Measurements from ENCODE around the gene MESP2. TPM values are rescaled to one million over a fixed set of nuclear protein-coding genes. Genes with fewer than 3 reads are reported as not detected.

The MESP2 gene
- total and polyA plus RNA-seq, 2 of the 13 experiments (the other 11 are each of a cell fraction or from before 2014, with no cell fraction given) = not detected

GRCh38 chr15:89776274-89777072, at the start of gene MESP2 (continued):
- TF ChIP-seq, protein P1, sequence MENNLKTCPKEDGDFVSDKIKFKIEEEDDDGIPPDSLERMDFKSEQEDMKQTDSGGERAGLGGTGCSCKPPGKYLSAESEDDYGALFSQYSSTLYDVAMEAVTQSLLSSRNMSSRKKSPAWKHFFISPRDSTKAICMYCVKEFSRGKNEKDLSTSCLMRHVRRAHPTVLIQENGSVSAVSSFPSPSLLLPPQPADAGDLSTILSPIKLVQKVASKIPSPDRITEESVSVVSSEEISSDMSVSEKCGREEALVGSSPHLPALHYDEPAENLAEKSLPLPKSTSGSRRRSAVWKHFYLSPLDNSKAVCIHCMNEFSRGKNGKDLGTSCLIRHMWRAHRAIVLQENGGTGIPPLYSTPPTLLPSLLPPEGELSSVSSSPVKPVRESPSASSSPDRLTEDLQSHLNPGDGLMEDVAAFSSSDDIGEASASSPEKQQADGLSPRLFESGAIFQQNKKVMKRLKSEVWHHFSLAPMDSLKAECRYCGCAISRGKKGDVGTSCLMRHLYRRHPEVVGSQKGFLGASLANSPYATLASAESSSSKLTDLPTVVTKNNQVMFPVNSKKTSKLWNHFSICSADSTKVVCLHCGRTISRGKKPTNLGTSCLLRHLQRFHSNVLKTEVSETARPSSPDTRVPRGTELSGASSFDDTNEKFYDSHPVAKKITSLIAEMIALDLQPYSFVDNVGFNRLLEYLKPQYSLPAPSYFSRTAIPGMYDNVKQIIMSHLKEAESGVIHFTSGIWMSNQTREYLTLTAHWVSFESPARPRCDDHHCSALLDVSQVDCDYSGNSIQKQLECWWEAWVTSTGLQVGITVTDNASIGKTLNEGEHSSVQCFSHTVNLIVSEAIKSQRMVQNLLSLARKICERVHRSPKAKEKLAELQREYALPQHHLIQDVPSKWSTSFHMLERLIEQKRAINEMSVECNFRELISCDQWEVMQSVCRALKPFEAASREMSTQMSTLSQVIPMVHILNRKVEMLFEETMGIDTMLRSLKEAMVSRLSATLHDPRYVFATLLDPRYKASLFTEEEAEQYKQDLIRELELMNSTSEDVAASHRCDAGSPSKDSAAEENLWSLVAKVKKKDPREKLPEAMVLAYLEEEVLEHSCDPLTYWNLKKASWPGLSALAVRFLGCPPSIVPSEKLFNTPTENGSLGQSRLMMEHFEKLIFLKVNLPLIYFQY (CRISPR knock-in tag; IDR thresholded peaks at IDR 0.05; ENCODE audit: borderline replicate concordance) = 0 out of 2 replicates have a peak, but pooled peaks have one; percentile 51
- no peak; the same call in 1 of the 2 replicates for TF ChIP-seq MEIS2 (CRISPR knock-in tag; IDR thresholded peaks at IDR 0.05)
- no peak for TF ChIP-seq GABPA (IDR thresholded peaks at IDR 0.05; ENCODE audit: low read depth, low read length)
- TF ChIP-seq GABPA (CRISPR knock-in tag; IDR thresholded peaks at IDR 0.05; ENCODE audit: low read depth) = no peak
- 0 out of 2 replicates have a peak, but pooled peaks have one; percentile 25 for TF ChIP-seq RXRA (CRISPR knock-in tag; IDR thresholded peaks at IDR 0.05)
- TF ChIP-seq SAP130 (CRISPR knock-in tag; IDR thresholded peaks at IDR 0.05; ENCODE audit: low read depth) = peak; percentile 39; the same call in 1 of the 2 replicates
- no peak for TF ChIP-seq ZNF431 (CRISPR knock-in tag; IDR thresholded peaks at IDR 0.05; ENCODE audit: borderline replicate concordance, low read depth)
- peak; percentile 62 for TF ChIP-seq REPIN1 (CRISPR knock-in tag; IDR thresholded peaks at IDR 0.05; ENCODE audit: borderline replicate concordance, low read depth)
- TF ChIP-seq, protein P2, sequence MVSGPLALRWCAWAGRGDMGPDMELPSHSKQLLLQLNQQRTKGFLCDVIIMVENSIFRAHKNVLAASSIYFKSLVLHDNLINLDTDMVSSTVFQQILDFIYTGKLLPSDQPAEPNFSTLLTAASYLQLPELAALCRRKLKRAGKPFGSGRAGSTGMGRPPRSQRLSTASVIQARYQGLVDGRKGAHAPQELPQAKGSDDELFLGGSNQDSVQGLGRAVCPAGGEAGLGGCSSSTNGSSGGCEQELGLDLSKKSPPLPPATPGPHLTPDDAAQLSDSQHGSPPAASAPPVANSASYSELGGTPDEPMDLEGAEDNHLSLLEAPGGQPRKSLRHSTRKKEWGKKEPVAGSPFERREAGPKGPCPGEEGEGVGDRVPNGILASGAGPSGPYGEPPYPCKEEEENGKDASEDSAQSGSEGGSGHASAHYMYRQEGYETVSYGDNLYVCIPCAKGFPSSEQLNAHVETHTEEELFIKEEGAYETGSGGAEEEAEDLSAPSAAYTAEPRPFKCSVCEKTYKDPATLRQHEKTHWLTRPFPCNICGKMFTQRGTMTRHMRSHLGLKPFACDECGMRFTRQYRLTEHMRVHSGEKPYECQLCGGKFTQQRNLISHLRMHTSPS (CRISPR knock-in tag; IDR thresholded peaks at IDR 0.05; ENCODE audit: low read depth) = no peak
- TF ChIP-seq DMAP1 (CRISPR knock-in tag; IDR thresholded peaks at IDR 0.05) = 0 out of 2 replicates have a peak, but pooled peaks have one; percentile 22
- TF ChIP-seq ZMAT5 (CRISPR knock-in tag; IDR thresholded peaks at IDR 0.05; ENCODE audit: borderline replicate concordance, low read depth) = no peak
- TF ChIP-seq MXD3 (CRISPR knock-in tag; IDR thresholded peaks at IDR 0.05) = peak; percentile 91
- no peak for TF ChIP-seq ZNF484 (CRISPR knock-in tag; IDR thresholded peaks at IDR 0.05; ENCODE audit: borderline replicate concordance, low read depth)
- TF ChIP-seq SRF (IDR thresholded peaks at IDR 0.05; ENCODE audit: low read depth, low read length) = no peak
- TF ChIP-seq RAD51 (IDR thresholded peaks at IDR 0.05; ENCODE audit: borderline replicate concordance) = no peak
- TF ChIP-seq, protein P3, sequence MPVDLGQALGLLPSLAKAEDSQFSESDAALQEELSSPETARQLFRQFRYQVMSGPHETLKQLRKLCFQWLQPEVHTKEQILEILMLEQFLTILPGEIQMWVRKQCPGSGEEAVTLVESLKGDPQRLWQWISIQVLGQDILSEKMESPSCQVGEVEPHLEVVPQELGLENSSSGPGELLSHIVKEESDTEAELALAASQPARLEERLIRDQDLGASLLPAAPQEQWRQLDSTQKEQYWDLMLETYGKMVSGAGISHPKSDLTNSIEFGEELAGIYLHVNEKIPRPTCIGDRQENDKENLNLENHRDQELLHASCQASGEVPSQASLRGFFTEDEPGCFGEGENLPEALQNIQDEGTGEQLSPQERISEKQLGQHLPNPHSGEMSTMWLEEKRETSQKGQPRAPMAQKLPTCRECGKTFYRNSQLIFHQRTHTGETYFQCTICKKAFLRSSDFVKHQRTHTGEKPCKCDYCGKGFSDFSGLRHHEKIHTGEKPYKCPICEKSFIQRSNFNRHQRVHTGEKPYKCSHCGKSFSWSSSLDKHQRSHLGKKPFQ (CRISPR knock-in tag; IDR thresholded peaks at IDR 0.05; ENCODE audit: insufficient replicate concordance) = no peak
- TF ChIP-seq ZNF296 (CRISPR knock-in tag; conservative IDR thresholded peaks at IDR 0.05) = 0 out of 2 replicates have a peak, but pooled peaks have one; percentile 30
- no peak for TF ChIP-seq RBM39 (IDR thresholded peaks at IDR 0.05; ENCODE audit: low read depth, low read length, poor library complexity, severe bottlenecking)
- TF ChIP-seq KLF9 (CRISPR knock-in tag; IDR thresholded peaks at IDR 0.05; ENCODE audit: low read depth) = no peak
- TF ChIP-seq ATM (IDR thresholded peaks at IDR 0.05; ENCODE audit: borderline replicate concordance) = no peak
- TF ChIP-seq MBD4 (IDR thresholded peaks at IDR 0.05; ENCODE audit: borderline replicate concordance, low read length) = no peak
- no peak for TF ChIP-seq ZBTB8A (CRISPR knock-in tag; IDR thresholded peaks at IDR 0.05; ENCODE audit: borderline replicate concordance, low read depth)
